ENCODE data around the gene LPAR5.

The LPAR5 gene

GRCh38 chr12:6635856-6636531, at the start of gene LPAR5:
Gene LPAR5, minus strand, starts transcription at chr12:6635959. Its CDS starts 14,711 bp downstream, at chr12:6621248.
- peak within 1 kb of the TSS; percentile 19 for H3K9ac ChIP-seq (ENCODE audit: low read length)

GRCh38 chr12:6684609-6685008, 48.9 kb upstream of the LPAR5 start:
- Histone ChIP-seq H3K9ac (ENCODE audit: low read length) (no peak overlapping the region), H3K4me3 (ENCODE audit: low read length) (no peak overlapping the region), H3K4me1 (ENCODE audit: control insufficient read depth, insufficient read depth, low read length) (peaks cover 14% of the 10 kb centered on the region), H3K36me3 (ENCODE audit: control insufficient read depth, insufficient read depth, low read length) (peaks cover 2% of the 10 kb centered on the region), H3K27me3 (ENCODE audit: control insufficient read depth, insufficient read depth, low read length) (no peaks in the 10 kb centered on the region), H3K27ac (ENCODE audit: low read depth, low read length) (no peak overlapping the region)

More at GRCh38 chr12:6635856-6636531, at the start of gene LPAR5:
- H3K4me3 ChIP-seq (ENCODE audit: low read length), result peak within 1 kb of the TSS; percentile 29
- H3K27ac ChIP-seq (ENCODE audit: low read depth, low read length), result peak within 1 kb of the TSS; percentile 25
- no peaks in the 10 kb centered on the region for H3K36me3 ChIP-seq (ENCODE audit: control insufficient read depth, insufficient read depth, low read length)
- H3K4me1 ChIP-seq (ENCODE audit: control insufficient read depth, insufficient read depth, low read length), result no peaks in the 10 kb centered on the region
- no peaks in the 10 kb centered on the region for H3K27me3 ChIP-seq (ENCODE audit: control insufficient read depth, insufficient read depth, low read length)

- Histone ChIP-seq H3K4me3 (ENCODE audit: low read length) (no peak overlapping the region), H3K36me3 (ENCODE audit: control insufficient read depth, insufficient read depth, low read length) (peaks cover 35% of the 10 kb centered on the region), H3K9ac (ENCODE audit: low read length) (no peak overlapping the region), H3K27me3 (ENCODE audit: control insufficient read depth, insufficient read depth, low read length) (no peaks in the 10 kb centered on the region), H3K4me1 (ENCODE audit: control insufficient read depth, insufficient read depth, low read length) (no peaks in the 10 kb centered on the region), H3K27ac (ENCODE audit: low read depth, low read length) (no peak overlapping the region)
Measured at GRCh38 chr12:6676962-6677361, 41.2 kb upstream of the LPAR5 start.

- H3K27ac ChIP-seq (ENCODE audit: low read depth, low read length), result no peak overlapping the region
- peaks cover 38% of the 10 kb centered on the region for H3K36me3 ChIP-seq (ENCODE audit: control insufficient read depth, insufficient read depth, low read length)
- no peaks in the 10 kb centered on the region for H3K27me3 ChIP-seq (ENCODE audit: control insufficient read depth, insufficient read depth, low read length)
- H3K4me3 ChIP-seq (ENCODE audit: low read length), result no peak overlapping the region
- no peak overlapping the region for H3K9ac ChIP-seq (ENCODE audit: low read length)
- H3K4me1 ChIP-seq (ENCODE audit: control insufficient read depth, insufficient read depth, low read length), result no peaks in the 10 kb centered on the region
Measured at GRCh38 chr12:6672143-6672542, 36.4 kb upstream of the LPAR5 start.

- Histone ChIP-seq H3K4me1 (ENCODE audit: control insufficient read depth, insufficient read depth, low read length) (no peaks in the 10 kb centered on the region), H3K36me3 (ENCODE audit: control insufficient read depth, insufficient read depth, low read length) (peaks cover 30% of the 10 kb centered on the region), H3K9ac (ENCODE audit: low read length) (no peak overlapping the region), H3K27me3 (ENCODE audit: control insufficient read depth, insufficient read depth, low read length) (no peaks in the 10 kb centered on the region), H3K4me3 (ENCODE audit: low read length) (no peak overlapping the region), H3K27ac (ENCODE audit: low read depth, low read length) (no peak overlapping the region)
Measured at GRCh38 chr12:6667559-6668210, 31.9 kb upstream of the LPAR5 start.

GRCh38 chr12:6666211-6666610, 30.5 kb upstream of the LPAR5 start:
- no peaks in the 10 kb centered on the region for H3K27me3 ChIP-seq (ENCODE audit: control insufficient read depth, insufficient read depth, low read length)
- H3K4me3 ChIP-seq (ENCODE audit: low read length), result no peak overlapping the region
- no peak overlapping the region for H3K9ac ChIP-seq (ENCODE audit: low read length)
- peaks cover 6% of the 10 kb centered on the region for H3K4me1 ChIP-seq (ENCODE audit: control insufficient read depth, insufficient read depth, low read length)
- H3K36me3 ChIP-seq (ENCODE audit: control insufficient read depth, insufficient read depth, low read length), result peaks cover 24% of the 10 kb centered on the region
- H3K27ac ChIP-seq (ENCODE audit: low read depth, low read length), result no peak overlapping the region

- Histone ChIP-seq H3K36me3 (ENCODE audit: control insufficient read depth, insufficient read depth, low read length) (peaks cover 11% of the 10 kb centered on the region), H3K27ac (ENCODE audit: low read depth, low read length) (no peak overlapping the region), H3K4me1 (ENCODE audit: control insufficient read depth, insufficient read depth, low read length) (peaks cover 6% of the 10 kb centered on the region), H3K27me3 (ENCODE audit: control insufficient read depth, insufficient read depth, low read length) (no peaks in the 10 kb centered on the region), H3K4me3 (ENCODE audit: low read length) (no peak overlapping the region), H3K9ac (ENCODE audit: low read length) (no peak overlapping the region)
Measured at GRCh38 chr12:6664902-6665301, 29.1 kb upstream of the LPAR5 start.

- peak within 1 kb of the TSS; percentile 76 for H3K27ac ChIP-seq (ENCODE audit: low read depth, low read length)
- H3K27me3 ChIP-seq (ENCODE audit: control insufficient read depth, insufficient read depth, low read length), result no peaks in the 10 kb centered on the region
- peak within 1 kb of the TSS; percentile 59 for H3K9ac ChIP-seq (ENCODE audit: low read length)
Measured at GRCh38 chr12:6662906-6663742, 27.4 kb upstream of the LPAR5 start, which contains the start of gene ING4. Gene ING4, minus strand, starts transcription at chr12:6663119. Its CDS starts 18 bp downstream, at chr12:6663101.

GRCh38 chr12:6662602-6662905, 26.8 kb upstream of the LPAR5 start:
- peak overlapping the region; percentile 55 for H3K27ac ChIP-seq (ENCODE audit: low read depth, low read length)
- H3K9ac ChIP-seq (ENCODE audit: low read length), result peak overlapping the region; percentile 59
- no peaks in the 10 kb centered on the region for H3K36me3 ChIP-seq (ENCODE audit: control insufficient read depth, insufficient read depth, low read length)
- peak overlapping the region; percentile 86 for H3K4me3 ChIP-seq (ENCODE audit: low read length)
- no peaks in the 10 kb centered on the region for H3K27me3 ChIP-seq (ENCODE audit: control insufficient read depth, insufficient read depth, low read length)
- peaks cover 6% of the 10 kb centered on the region for H3K4me1 ChIP-seq (ENCODE audit: control insufficient read depth, insufficient read depth, low read length)

More at GRCh38 chr12:6662906-6663742, 27.4 kb upstream of the LPAR5 start, which contains the start of gene ING4:
- Histone ChIP-seq H3K4me1 (ENCODE audit: control insufficient read depth, insufficient read depth, low read length) (peaks cover 6% of the 10 kb centered on the region), H3K4me3 (ENCODE audit: low read length) (peak within 1 kb of the TSS; percentile 86), H3K36me3 (ENCODE audit: control insufficient read depth, insufficient read depth, low read length) (no peaks in the 10 kb centered on the region)

- H3K4me1 ChIP-seq (ENCODE audit: control insufficient read depth, insufficient read depth, low read length), result no peaks in the 10 kb centered on the region
- peaks cover 22% of the 10 kb centered on the region for H3K36me3 ChIP-seq (ENCODE audit: control insufficient read depth, insufficient read depth, low read length)
- no peaks in the 10 kb centered on the region for H3K27me3 ChIP-seq (ENCODE audit: control insufficient read depth, insufficient read depth, low read length)
- no peak overlapping the region for H3K4me3 ChIP-seq (ENCODE audit: low read length)
- no peak overlapping the region for H3K9ac ChIP-seq (ENCODE audit: low read length)
- H3K27ac ChIP-seq (ENCODE audit: low read depth, low read length), result no peak overlapping the region
Measured at GRCh38 chr12:6653987-6654386, 18.2 kb upstream of the LPAR5 start.

GRCh38 chr12:6653342-6653741, 17.6 kb upstream of the LPAR5 start:
- Histone ChIP-seq H3K27me3 (ENCODE audit: control insufficient read depth, insufficient read depth, low read length) (no peaks in the 10 kb centered on the region), H3K4me1 (ENCODE audit: control insufficient read depth, insufficient read depth, low read length) (no peaks in the 10 kb centered on the region), H3K27ac (ENCODE audit: low read depth, low read length) (no peak overlapping the region), H3K9ac (ENCODE audit: low read length) (no peak overlapping the region), H3K4me3 (ENCODE audit: low read length) (no peak overlapping the region), H3K36me3 (ENCODE audit: control insufficient read depth, insufficient read depth, low read length) (peaks cover 22% of the 10 kb centered on the region)

GRCh38 chr12:6652391-6652790, 16.6 kb upstream of the LPAR5 start:
- Histone ChIP-seq H3K4me1 (ENCODE audit: control insufficient read depth, insufficient read depth, low read length) (no peaks in the 10 kb centered on the region), H3K9ac (ENCODE audit: low read length) (no peak overlapping the region), H3K4me3 (ENCODE audit: low read length) (no peak overlapping the region), H3K27me3 (ENCODE audit: control insufficient read depth, insufficient read depth, low read length) (no peaks in the 10 kb centered on the region), H3K36me3 (ENCODE audit: control insufficient read depth, insufficient read depth, low read length) (peaks cover 22% of the 10 kb centered on the region), H3K27ac (ENCODE audit: low read depth, low read length) (no peak overlapping the region)

Measured in rectal smooth muscle tissue (tissue), 1 donor.